K562 (cell line): Measurements from ENCODE around the gene ERC2. TPM values are rescaled to one million over a fixed set of nuclear protein-coding genes. Genes with fewer than 3 reads are reported as not detected.

ENCODE experiments used
- ATAC-seq: fragments of 200-7000 bp; cut with Tn5 transposase; 3 replicates; pipeline ENCODE4 v1.9.1; 2020; ENCODE audit warnings: moderate library complexity
- BruUV-seq: library from RNA; stranded (reverse); fragments of 400-500 nt; replicated peaks from 2 replicates; lab custom pipeline; 2021; lab: Mats Ljungman, UMichigan
- CTCF ChIA-PET: fragments of 300-600 bp; formaldehyde crosslinking; extraction: SDS; loops from one replicate; lab custom pipeline; 2021; ENCODE audit warnings: low intra/inter-chr PET ratio; lab: Yijun Ruan, JAX
- POLR2A ChIA-PET: fragments of 300-600, 350-650 bp; sonication (Branson Sonifier 250); formaldehyde crosslinking; extraction: SDS; loops from one replicate; lab custom pipeline; 2021; ENCODE audit warnings: antibody characterized with exemption, inconsistent platforms; lab: Yijun Ruan, JAX
- DNase-seq, 4 experiments: peaks; one replicate each; pipeline versions ENCODE4 v3.0.0 to v3.0.0-alpha.2; 2011 to 2018; ENCODE audit warnings: low spot score in 3 of 4, mixed read lengths in 3 of 4; ENCODE audit errors: extremely low read depth in 1 of 4
- FAIRE-seq: peaks from 2 replicates; lab custom pipeline; 2011; peaks lifted over from hg19 to GRCh38; lab: Jason Lieb, UNC
- H2AFZ ChIP-seq: 2 replicates; pipeline ENCODE4 v1.6.0; 2011; ENCODE audit warnings: low read depth, low read length, control low read depth, inconsistent platforms
- H3K27ac ChIP-seq: fragments of 200-600 bp; 3 replicates; pipeline ENCODE4 v1.8.0; 2011; ENCODE audit warnings: low read depth, mild to moderate bottlenecking, control low read depth, inconsistent platforms, low read length, moderate library complexity, mixed read lengths; ENCODE audit errors: extremely low read depth
- H3K27me3 ChIP-seq, 2 experiments: fragments of 300-600 bp in 1 of 2; 2 replicates in 1 of 2; 3 replicates in 1 of 2; pipeline versions ENCODE4 v1.6.0 to v1.8.0; 2011; ENCODE audit warnings: inconsistent platforms in 2 of 2, low read length in 2 of 2, mild to moderate bottlenecking in 1 of 2, mixed read lengths in 1 of 2, moderate library complexity in 1 of 2; ENCODE audit not compliant: control insufficient read depth in 2 of 2, insufficient read depth in 2 of 2
- H3K36me3 ChIP-seq: fragments of 300-600 bp; 3 replicates; pipeline ENCODE4 v1.8.0; 2011; ENCODE audit warnings: mild to moderate bottlenecking, low read length, inconsistent platforms; ENCODE audit not compliant: control insufficient read depth, insufficient read depth
- H3K4me1 ChIP-seq, 2 experiments: fragments of 200-600 bp in 1 of 2; replicated peaks in 1 of 2; 2 replicates in 1 of 2; 3 replicates in 1 of 2; pipeline versions ENCODE4 v1.5.1 to v1.8.0; 2011; ENCODE audit warnings: inconsistent platforms in 2 of 2, low read length in 2 of 2, mild to moderate bottlenecking in 1 of 2, mixed read lengths in 1 of 2, moderate library complexity in 1 of 2; ENCODE audit not compliant: control insufficient read depth in 2 of 2, insufficient read depth in 2 of 2
- H3K4me2 ChIP-seq: 2 replicates; pipeline ENCODE4 v1.6.1; 2011; ENCODE audit warnings: low read length, control low read depth, inconsistent platforms, mixed read lengths; ENCODE audit not compliant: insufficient read depth
- H3K4me3 ChIP-seq: fragments of 200-600 bp; sonication (generic), shearing (Covaris generic); 2 replicates; pipeline ENCODE4 v1.5.1; 2016; ENCODE audit warnings: control low read depth, inconsistent platforms
- H3K79me2 ChIP-seq: fragments of 200-600 bp; 3 replicates; pipeline ENCODE4 v1.8.0; 2011; ENCODE audit warnings: low read length, inconsistent platforms; ENCODE audit not compliant: control insufficient read depth, insufficient read depth
- H3K9ac ChIP-seq, 2 experiments: 2 replicates each; pipeline versions ENCODE4 v1.6.0 to v1.6.1; 2011; ENCODE audit warnings: low read depth in 2 of 2, low read length in 2 of 2, control low read depth in 1 of 2, inconsistent platforms in 1 of 2, mild to moderate bottlenecking in 1 of 2, mixed read lengths in 1 of 2; ENCODE audit not compliant: insufficient read depth in 1 of 2
- H3K9me1 ChIP-seq: one replicate; pipeline ENCODE4 v1.6.0; 2011; ENCODE audit warnings: inconsistent platforms, mild to moderate bottlenecking, low read length, moderate library complexity; ENCODE audit not compliant: control insufficient read depth, insufficient read depth
- H3K9me3 ChIP-seq: replicated peaks from 2 replicates; pipeline ENCODE4 v1.5.1; 2011; ENCODE audit warnings: low read depth, low read length, inconsistent platforms; ENCODE audit not compliant: control insufficient read depth, insufficient read depth
- H4K20me1 ChIP-seq: replicated peaks from 2 replicates; pipeline ENCODE4 v1.6.1; 2011; ENCODE audit warnings: low read length, inconsistent platforms, mixed read lengths; ENCODE audit not compliant: control insufficient read depth, insufficient read depth
- BACH1 ChIP-seq: fragments of 200-800 bp; sonication (Bioruptor generic); IDR thresholded peaks from 2 replicates; pipeline ENCODE4 v1.6.1; 2016; ENCODE audit warnings: missing genetic modification characterization, missing compliant biosample characterization
- CBX3 ChIP-seq, 2 experiments: IDR thresholded peaks; 1 replicate in 1 of 2; 2 replicates in 1 of 2; pipeline ENCODE4 v1.6.1; 2012; ENCODE audit warnings: inconsistent platforms in 2 of 2, low read length in 2 of 2, borderline replicate concordance in 1 of 2, control low read depth in 1 of 2
- MEF2D ChIP-seq: conservative IDR thresholded peaks from 2 replicates; pipeline ENCODE4 v1.6.1; 2016; ENCODE audit warnings: low read depth, missing genetic modification characterization, missing compliant biosample characterization
- NUFIP1 ChIP-seq: fragments of 450-650 bp; IDR thresholded peaks from 2 replicates; pipeline ENCODE4 v1.6.1; 2018; ENCODE audit not compliant: partially characterized antibody
- PHF8 ChIP-seq: fragments of 200-600 bp; sonication (generic); IDR thresholded peaks from 2 replicates; pipeline ENCODE4 v1.6.1; 2012; ENCODE audit warnings: mixed run types, mild to moderate bottlenecking, inconsistent platforms, low read length, moderate library complexity, borderline replicate concordance
- POLR2G ChIP-seq: fragments of 200-400 bp; formaldehyde crosslinking; IDR thresholded peaks from 2 replicates; pipeline ENCODE4 v1.6.1; 2017; ENCODE audit warnings: low read depth, mild to moderate bottlenecking, antibody characterized with exemption, low read length, moderate library complexity
- PRDM10 ChIP-seq: fragments of 450-650 bp; IDR thresholded peaks from 2 replicates; pipeline ENCODE4 v1.6.1; 2018; ENCODE audit not compliant: partially characterized antibody
- SRSF1 ChIP-seq: fragments of 200-400 bp; formaldehyde crosslinking; IDR thresholded peaks from 2 replicates; pipeline ENCODE4 v1.6.1; 2017; ENCODE audit warnings: mild to moderate bottlenecking, low read depth, low read length, moderate library complexity
- XRCC4 ChIP-seq: IDR thresholded peaks from one replicate; pipeline ENCODE4 v1.6.1; 2011; ENCODE audit not compliant: insufficient read depth, insufficient read length; ENCODE audit errors: extremely low read depth
- ZNF407 ChIP-seq: fragments of 450-650 bp; IDR thresholded peaks from 2 replicates; pipeline ENCODE4 v1.6.1; 2016; ENCODE audit warnings: low read depth
- WGBS: fragments of 100-300 bp; shearing (Covaris generic); methylation state at CpG from one replicate; pipeline ENCODE4 v1.1.6; 2016; ENCODE audit warnings: low coverage, mixed read lengths; ENCODE audit not compliant: insufficient coverage; ENCODE audit errors: missing lambda C conversion rate; 5-methylcytosine and 5-hydroxymethylcytosine counted together
- in situ Hi-C: fragments of 300-500 bp; cut with MboI; formaldehyde crosslinking; loops from 4 replicates; pipeline ENCODE4 v1.15.0; 2018; ENCODE audit warnings: inconsistent platforms, mixed read lengths
- intact Hi-C: fragments of 100-400 bp; cut with micrococcal nuclease; formaldehyde crosslinking; loops from 2 replicates; pipeline ENCODE4 v1.14.2; 2022
- polyA plus RNA-seq, 8 experiments: library from polyadenylated mRNA; depleted of rRNA in 4 of 8; stranded (reverse) in 5 of 8; unstranded in 3 of 8; fragments of >200 nt; fragmentation: Nextera tagmentation in 2 of 8; fragmentation: Illumina TruSeq in 1 of 8; extraction: Ambion mirVana in 2 of 8; extraction: Trizol in 1 of 8; gene quantifications; 2 replicates each; pipeline versions ENCODE4 v1.2.1 to v1.2.3, GENCODE V29; 2011 to 2014; ENCODE audit warnings: inconsistent platforms in 1 of 8, missing spikeins in 1 of 8
- total RNA-seq, 7 experiments: library from RNA; depleted of rRNA in 6 of 7; stranded (reverse); fragments of >200 nt in 6 of 7; fragmentation: Illumina TruSeq in 2 of 7; extraction: Trizol in 2 of 7; gene quantifications; 2 replicates each; pipeline versions ENCODE4 v1.2.1 to v1.2.3, GENCODE V29; 2011 to 2021; ENCODE audit warnings: low replicate concordance in 1 of 7

ERC2 gene
- total and polyA plus RNA-seq, 9 of the 15 experiments (the other 6 are each of a cell fraction or from before 2014, with no cell fraction given), result 0.04 to 0.18 (median 0.07) TPM; not detected in 2

- no peak for TF ChIP-seq PRDM10
- TF ChIP-seq SRSF1, result no peak
- TF ChIP-seq PHF8, result no peak
- no peak for TF ChIP-seq NUFIP1
- no peak for TF ChIP-seq POLR2G
- TF ChIP-seq CBX3 (IDR thresholded peaks at IDR 0.05; ENCODE audit: borderline replicate concordance in 1 of 2, low read length in 2 of 2), result no peak
These were observed 687.4 kb downstream of the ERC2 start (continued) for GRCh38 chr3:55780913-55781312.

- WGBS, result 0% methylated on average over 5 of the region's 5 CpGs
- Histone ChIP-seq H3K36me3 (no peaks in the 10 kb centered on the region), H3K79me2 (no peaks in the 10 kb centered on the region), H3K4me3 (no peak overlapping the region), H3K4me1 (no peaks in the 10 kb centered on the region), H3K9ac (no peak overlapping the region), H3K9me3 (no peaks in the 10 kb centered on the region), H2AFZ (no peak overlapping the region), H4K20me1 (no peaks in the 10 kb centered on the region), H3K27me3 (no peaks in the 10 kb centered on the region), H3K27ac (no peak overlapping the region), H3K4me2 (no peak overlapping the region), H3K9me1 (no peaks in the 10 kb centered on the region)
- DNase-seq (no peak), FAIRE-seq (no peak), ATAC-seq (no peak)
- intact Hi-C loops, result no loop called here
- ChIA-PET CTCF (no interaction called here), POLR2A (no interaction called here)
- no TSS peak for BruUV-seq
- in situ Hi-C loops, result no loop called here
- TF ChIP-seq MEF2D (no peak), BACH1 (tag) (no peak), XRCC4 (no peak), ZNF407 (no peak)
These were observed 688.7 kb downstream of the ERC2 start for GRCh38 chr3:55779543-55779942.
